ENCODE data around the gene BRI3. TPM values are rescaled to one million over a fixed set of nuclear protein-coding genes. Genes with fewer than 3 reads are reported as not detected.
"Not testable (repeated sequence)": the region's sequence is repeated elsewhere in the genome, so short reads cannot be mapped to it uniquely, and the experiment has no call there.

BRI3 gene
- polyA plus RNA-seq, 4 donors: 85.2 to 128 (median 90.1) TPM

DNA sequence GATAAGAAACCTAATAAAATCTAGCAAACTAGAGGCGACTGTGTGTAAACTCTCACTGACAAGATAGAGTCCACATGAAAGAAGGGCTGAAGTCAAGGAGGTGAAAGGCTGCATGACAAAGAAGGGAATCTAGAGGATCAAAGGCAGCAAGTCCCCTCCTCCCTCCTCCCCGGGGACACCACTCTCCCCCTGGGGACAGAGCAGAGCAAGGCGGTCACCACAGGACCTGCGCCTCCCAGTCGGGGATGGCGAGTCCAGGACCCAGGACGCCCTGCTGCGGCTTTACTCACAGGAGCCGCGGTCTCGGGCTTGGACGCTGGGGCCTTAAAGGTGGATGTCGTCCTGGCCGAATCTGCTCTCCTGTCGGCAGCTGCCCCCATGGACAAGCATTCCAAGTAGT lies 22.4 kb downstream of the BRI3 start:
- DNase-seq (ENCODE audit: low read depth in 4 of 4, low spot score in 2 of 4): no peak

DNA sequence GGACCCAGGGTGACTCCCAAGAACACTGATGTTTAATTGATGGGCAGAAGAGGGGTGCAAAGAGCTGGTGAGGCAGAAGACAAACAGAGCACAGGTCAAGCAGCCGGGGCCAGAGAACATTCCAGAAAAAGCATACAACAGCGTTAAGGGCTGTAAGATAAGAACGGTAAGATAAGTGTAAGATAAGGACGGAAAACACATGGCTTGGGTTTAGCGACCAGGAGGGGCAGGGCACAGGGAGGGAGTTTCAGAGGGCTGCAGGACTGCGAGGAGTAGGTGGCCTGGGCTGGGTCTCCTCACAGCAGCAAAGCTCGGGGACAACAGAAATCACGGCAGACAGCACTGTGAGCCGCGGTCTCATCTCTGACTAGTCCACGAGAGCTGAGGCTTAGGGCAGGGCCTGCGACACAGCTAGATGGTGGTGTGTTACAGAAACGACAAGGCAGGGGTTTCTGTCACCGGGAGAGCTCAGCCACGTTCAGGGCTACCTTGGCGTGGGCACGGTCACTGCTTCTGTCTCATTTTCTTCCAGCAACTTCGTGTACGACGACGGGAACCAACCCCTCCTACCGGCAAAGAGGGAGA lies 24.6 kb downstream of the BRI3 start:
- DNase-seq (ENCODE audit: low read depth in 4 of 4, low spot score in 2 of 4): no peak

DNA sequence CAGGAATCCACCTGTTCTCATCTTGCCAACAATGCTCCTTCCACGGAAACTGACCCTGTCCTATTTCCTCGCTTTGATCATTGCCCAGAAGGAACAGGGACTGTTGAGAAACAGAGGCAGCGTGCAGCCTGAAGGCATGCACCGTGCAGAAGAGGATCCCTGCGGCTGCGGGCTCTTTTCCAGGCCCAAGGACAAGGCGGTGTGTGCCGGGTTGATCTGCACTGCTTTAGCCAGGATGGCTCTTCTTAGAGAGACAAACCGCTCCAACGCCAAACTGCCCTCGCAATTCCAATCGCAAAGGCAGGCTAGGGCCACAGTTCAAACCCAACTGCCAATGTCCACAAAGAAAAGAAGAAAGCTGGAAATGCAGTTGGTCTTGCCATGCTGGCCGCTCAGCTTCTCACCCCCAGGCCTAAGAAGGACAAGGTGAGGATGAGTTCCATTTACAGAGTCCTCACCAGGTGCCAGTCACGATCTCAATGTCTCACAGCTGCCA lies 26.5 kb downstream of the BRI3 start:
- no peak for DNase-seq (ENCODE audit: low read depth in 4 of 4, low spot score in 2 of 4)

DNA sequence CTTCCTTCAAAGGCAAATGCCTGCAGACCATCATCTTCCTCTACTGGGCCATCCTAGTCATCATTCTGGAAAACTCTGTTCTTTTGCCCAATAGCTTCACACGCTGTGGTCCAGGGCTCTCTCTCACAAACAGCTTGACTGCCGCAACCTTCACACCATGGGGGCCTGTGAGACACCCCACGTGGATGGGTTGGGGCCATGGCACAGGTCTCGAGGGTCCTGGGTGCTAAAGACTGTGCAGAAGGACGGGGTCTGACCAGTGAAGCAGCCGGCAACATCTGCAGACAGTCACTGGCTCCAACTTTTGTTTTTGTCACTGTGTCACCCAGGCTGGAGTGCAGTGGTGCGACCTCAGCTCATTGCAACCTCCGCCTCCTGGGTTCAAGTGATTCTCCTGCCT lies 28.1 kb downstream of the BRI3 start:
- no peak for DNase-seq (ENCODE audit: low read depth in 4 of 4, low spot score in 2 of 4)

DNA sequence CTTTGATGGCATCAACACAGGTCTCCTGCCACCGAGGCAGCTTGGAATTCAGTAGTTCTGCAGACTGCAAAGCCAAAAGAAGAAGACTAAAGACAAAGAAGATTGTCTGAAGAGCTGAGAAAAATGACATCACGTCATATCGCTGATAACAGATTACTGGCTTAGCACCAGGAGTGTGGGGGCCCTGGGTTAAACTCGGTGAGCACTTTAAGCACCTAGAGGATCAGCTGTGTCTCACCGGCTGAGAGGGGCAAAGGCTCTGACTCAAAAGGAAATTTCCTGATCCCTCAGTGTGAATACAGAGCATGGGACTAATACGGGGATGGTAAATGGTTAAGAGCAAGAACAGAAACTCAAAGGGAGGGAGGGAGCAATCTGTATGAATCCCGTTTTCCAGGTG lies 30.7 kb downstream of the BRI3 start:
- no peak for DNase-seq (ENCODE audit: low read depth in 4 of 4, low spot score in 2 of 4)

DNA sequence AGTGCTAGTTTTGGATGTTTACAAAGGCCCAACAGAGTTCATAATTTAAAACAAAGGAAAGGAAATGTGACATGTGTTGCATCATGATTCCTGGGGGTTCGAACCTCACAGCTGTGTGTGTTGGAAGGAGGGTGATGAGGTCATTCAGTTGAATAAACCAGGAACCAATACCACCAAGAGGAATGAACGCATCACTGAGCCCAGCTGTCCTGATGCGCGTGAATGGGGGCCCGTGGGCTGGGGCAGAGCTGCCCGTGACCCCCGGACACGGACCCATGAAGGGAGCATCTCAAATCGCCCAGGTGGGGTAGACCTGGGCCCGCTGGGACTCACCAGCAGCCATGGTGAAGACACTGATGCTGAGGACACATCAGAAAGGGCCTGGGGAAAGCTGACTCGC lies 33.0 kb downstream of the BRI3 start:
- DNase-seq (ENCODE audit: low read depth in 4 of 4, low spot score in 2 of 4): no peak

DNA sequence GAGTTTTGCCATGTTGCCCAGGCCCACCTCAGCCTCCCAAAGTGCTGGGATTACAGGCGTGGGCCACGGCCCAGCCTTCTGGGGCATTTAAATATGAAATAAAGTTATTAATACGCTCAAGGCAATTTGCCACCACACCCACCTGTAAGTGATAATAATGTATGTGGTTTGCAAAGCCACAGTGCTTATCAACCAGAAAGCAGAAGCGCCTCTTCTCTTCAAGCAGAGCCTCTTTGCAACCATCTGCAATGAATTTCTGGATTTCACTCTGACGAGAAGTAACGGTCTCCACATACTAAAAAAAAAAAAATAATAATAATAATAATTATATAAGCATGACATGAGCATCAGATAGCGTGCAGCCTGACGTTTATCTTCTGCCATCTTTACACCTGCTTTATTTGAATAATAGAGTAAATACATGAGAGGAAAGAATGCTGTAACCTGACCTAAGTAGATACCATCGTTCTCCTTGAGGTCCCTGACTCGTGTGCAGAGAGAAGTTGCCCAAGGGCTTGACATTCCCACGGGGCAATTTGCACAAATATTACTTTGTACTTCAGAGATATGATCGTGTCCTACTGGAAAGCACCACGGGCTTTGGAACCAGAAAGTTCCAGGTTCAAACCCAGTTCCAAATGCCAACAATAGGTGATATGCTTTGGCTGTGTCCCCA lies 34.0 kb downstream of the BRI3 start:
- no peak for DNase-seq (ENCODE audit: low read depth in 4 of 4, low spot score in 2 of 4)

DNA sequence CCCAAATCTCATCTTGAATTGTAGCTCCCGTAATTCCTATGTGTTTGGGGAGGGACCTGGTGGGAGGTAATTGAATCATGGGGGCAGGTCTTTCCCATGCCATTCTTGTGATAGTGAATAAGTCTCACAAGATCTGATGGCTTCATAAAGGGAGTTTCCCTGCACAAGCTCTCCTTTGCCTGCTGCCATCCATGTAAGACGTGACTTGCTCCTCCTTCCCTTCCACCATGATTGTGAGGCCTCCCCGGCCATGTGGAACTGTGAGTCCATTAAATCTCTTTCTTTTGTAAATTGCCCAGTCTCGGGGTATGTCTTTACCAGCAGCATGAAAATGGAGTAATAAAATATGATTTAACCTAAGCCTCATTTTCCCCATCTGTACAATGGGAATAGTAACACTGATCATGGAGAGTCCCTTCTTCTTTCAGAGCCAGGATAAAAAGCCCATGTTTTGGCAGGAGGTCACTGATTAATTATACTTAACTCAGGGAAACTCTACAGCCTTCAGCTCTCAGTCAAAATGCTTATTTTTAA lies 34.6 kb downstream of the BRI3 start:
- not testable (repeated sequence) for DNase-seq (ENCODE audit: low read depth in 4 of 4, low spot score in 2 of 4)

DNA sequence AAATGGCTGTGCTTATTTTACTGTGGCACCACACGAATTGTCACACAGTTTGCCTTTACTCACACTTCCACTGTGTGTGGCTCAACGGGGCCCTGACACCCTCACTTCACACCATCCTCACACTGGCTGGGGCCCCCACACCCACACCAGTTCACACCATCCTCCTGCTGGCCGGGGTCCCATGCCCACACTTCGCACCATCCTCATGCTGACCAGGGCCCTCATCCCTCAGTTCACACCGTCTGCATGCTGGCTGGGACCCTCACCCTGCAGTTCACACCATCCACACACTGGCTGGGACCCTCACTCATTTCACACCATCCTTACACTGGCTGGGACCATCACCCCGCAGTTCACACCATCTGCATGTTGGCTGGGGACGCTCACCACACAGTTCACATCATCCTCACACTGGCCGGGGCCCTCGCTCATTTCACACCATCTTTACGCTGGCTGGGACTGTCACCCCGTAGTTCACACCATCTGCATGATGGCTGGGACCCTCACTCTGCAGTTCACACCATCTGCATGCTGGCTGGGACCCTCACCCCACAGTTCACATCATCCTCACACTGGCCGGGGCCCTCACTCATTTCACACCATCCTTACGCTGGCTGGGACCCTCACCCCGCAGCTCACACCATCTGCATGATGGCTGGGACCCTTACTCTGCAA lies 36.0 kb downstream of the BRI3 start:
- DNase-seq (ENCODE audit: low read depth in 4 of 4, low spot score in 2 of 4): no peak

DNA sequence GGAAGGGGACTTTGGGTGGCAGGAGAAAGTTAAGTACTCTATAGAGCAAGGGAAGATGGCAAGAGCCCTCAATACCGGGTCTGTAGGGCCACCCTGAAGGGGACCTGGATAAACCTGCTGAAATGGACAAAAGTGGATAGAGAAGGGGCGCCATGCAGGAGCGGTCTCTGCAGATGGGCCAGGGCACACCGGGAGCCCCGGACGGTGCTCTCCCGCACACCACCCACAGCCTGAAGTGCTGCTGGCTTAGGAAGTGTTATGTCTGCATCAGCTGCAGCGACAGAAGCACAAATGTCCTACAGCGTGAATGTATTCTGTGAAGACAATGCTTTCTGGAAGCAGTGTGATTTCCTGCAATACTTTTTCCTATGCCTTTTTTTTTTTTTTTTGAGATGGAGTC lies 37.7 kb downstream of the BRI3 start:
- DNase-seq (ENCODE audit: low read depth in 4 of 4, low spot score in 2 of 4): no peak

DNA sequence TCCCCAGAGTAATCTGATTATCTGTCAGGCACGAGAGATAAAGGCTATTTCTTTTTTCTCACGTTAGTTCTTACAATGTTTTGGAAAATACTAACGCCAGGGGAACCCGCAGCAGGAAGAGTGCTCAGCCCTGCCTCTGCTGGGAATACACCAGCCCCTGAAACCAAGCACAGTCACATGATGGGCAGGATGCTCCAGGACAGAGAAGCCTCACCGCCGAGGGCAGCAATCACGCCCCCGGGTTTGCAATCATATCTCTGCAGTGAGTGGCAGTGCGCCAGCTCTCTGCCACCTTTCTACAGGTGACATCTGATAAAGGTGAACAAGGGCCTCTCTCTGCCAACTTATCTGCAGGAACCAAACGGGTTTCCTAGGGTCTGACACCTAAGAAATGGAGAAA lies 39.8 kb downstream of the BRI3 start:
- DNase-seq (ENCODE audit: low read depth in 4 of 4, low spot score in 2 of 4): no peak

DNA sequence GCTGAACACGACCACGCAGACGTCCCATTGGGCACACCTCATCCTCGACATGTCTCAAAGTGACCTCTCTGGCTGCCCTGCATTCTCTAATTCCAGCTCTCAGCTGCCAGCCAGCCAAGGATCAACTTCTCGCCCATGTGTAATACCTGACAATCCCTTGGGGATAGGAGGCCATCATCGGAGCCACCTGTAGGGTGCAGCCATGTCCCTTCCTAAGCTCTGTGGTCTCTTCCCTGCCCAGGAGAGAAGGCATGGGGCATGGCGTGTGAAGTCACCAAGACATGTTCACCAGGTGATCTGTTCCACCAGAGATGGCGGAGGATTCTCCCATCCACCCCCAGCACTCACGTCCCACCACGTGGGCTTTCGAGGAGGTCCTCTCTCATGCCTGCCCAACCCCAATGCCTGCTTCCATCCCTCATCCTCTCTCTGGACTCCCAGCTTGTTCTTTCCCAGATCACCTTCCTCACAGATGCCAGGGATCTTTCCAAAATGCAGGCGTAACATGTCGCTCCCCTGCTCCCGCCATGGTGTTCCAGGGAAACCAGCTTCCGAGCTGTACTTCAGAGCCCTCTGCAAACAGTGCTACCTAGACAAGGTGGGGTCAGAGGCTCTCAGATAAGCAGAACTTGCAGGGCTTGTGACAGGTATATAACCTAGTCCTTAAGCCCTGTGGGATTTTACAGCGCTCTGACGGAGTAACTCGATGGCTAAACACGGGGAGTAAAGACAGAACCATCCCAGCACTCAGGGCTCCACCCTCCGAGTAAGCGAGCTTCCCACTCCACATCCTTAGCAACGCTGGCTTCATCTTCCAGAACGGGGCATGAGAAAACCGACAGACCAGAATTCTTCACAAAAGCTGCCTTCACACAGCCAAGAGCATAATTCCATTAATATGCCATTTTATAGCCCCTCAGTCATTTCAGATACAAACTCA lies 41.1 kb downstream of the BRI3 start:
- DNase-seq (ENCODE audit: low read depth in 4 of 4, low spot score in 2 of 4): no peak

DNA sequence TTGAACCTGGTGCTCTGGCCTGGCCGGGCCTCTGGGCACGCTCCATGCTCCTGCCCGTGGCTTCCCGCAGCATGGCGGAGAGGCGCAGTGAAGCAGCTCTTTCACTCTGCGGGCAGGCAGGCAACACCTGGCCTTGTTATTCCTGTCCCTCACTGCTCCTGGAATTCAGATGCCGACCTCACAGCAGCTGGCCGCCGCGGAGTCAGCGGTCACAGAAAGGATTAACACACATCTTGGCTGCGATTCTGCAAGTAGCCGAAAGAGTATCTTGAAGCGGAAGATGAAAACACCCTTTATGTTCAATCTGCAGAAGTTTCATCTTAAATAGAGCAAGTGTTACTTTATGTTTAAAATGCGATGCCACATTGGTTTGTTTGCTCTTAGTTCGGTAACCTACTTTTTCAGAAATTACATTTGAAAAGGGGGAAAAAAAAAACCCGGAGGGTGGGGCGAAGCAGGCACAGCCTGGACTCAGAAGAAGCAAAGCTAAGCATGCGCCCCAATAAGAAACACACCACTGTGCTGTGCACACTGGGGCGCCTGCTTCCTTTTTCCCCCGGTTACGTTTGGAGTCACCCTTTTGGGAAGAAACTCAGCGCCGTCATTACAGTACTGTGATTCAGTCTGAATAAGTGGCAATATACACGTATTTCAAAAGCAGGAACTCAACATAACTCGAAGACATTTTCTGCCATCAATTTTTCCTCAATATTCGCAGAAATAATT lies 42.3 kb downstream of the BRI3 start:
- DNase-seq (ENCODE audit: low read depth in 4 of 4, low spot score in 2 of 4): peak in 1 of 4 donors; percentile 8

DNA sequence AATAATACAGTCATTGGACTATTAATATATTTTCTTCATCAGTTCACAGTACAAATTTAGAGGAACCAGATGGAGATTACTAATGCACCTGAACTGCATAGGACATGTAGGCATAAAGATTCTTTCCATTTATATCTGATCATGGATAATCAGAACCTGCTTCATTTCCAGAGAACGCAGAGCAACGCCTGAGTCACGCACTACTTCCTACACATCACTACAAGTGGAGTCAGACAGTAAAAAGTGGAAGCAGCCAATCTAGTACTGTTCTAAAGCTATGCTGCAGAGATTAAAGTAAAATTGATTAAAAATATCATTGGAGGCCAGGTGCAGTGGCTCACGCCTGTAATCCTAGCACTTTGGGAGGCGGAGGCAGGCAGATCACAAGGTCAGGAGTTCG lies 43.3 kb downstream of the BRI3 start:
- no peak for DNase-seq (ENCODE audit: low read depth in 4 of 4, low spot score in 2 of 4)

DNA sequence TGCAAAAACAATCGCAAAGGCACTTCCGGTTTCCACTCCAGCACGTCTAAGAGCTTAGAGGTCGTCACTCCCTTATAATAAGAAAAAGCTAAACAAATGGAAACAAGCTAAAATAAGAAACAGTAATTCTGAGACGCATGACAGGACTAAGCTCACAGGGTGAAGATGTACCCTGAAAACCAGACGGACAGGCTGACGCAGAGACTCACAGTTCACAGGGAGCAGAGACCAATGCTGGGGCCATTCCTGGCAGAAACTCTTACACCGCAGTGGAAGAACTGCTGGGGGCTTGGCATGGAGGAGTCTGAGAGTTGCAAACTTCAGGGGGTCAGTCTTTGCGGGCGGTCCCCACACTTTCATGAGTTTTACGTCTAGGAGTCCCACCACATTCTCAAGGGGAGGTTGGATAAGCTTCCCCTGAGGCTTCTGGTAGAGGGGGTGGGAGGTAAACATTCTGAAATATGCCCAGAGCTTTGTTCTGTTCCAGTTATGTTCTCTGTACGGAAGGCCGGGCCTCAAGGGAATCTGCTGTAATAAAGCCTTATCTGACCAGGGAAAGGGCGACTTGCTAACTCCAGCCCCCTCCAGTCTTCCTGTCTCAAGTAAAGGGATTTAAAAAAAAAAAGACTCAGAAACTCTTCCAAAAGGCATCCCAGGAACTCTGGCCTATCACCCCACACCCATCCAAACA lies 47.8 kb downstream of the BRI3 start:
- no peak for DNase-seq (ENCODE audit: low read depth in 4 of 4, low spot score in 2 of 4)

DNA sequence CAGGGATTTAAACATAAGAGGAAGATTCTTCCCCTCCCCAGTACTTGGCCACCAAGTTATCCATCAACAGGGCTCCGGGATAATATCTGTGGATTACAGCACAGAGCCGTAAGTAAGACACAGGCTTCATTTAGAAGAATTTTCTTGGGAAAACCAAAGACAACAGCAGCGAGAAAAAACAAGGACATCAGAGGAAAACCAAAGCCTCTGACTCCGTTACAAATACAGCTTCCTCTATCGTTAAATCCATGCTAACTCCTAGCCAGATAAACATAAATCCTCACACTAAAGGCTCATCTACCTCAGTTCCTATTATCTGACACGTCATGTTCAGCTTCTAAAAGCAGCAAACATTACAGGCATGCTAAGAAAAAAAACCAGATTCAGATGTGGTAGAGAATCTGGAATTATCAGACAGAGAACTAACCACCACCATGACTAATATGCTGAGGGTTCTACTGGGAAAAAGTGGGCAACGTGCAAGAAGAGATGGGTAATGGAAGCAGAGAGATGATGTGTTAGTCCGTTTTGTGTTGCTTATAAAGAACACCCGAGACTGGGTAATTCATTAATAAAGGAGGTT lies 48.4 kb downstream of the BRI3 start:
- DNase-seq (ENCODE audit: low read depth in 4 of 4, low spot score in 2 of 4): no peak

DNA sequence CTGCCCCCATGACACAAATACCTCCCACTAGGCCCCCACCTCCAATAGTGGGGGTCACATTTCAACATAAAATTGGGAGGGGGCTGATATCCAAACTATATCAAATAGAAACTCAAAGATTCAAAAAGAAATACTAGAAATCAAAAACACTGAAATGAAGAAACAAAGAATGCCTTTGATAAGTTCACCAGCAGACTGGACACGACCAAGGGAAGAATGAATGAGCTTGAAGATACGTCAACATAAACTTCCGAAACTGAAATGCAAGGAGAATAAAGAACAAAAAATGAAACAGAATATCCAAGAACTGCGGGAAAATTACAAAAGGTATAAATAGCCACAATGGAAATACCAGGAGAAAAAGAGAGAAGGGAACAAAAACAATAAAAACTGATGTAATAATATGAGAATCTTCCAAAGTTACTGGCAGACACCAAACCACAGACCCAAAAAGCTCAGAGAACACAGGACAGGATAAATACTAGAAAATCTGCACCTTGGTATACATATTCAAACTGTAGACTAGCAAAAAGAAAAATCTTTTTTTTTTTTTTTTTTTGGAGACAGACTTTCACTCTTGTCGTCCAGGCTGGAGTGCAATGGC lies 49.5 kb downstream of the BRI3 start:
- no peak for DNase-seq (ENCODE audit: low read depth in 4 of 4, low spot score in 2 of 4)

DNA sequence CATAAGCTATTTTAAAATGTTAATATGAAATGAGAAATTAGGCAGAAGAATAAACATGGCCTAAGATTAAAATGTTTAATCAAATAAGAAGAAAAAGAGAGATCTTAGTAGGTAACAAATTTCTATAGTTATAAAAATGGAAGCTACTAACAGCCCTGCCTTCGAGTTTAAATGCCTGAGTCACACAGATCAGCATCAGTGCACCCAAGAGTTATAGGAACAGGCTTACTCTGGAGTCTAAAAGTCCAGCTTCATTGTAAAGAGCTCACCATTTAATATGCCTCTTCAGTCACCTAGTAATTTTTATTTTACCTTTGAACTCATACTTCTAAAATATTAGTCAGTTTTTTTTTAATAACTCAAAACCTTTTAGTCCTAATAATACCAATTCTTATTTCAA lies 52.6 kb downstream of the BRI3 start:
- DNase-seq (ENCODE audit: low read depth in 4 of 4, low spot score in 2 of 4): no peak
